Choroid plexus epithelial cell (primary cell): ENCODE measurements around the gene B4GALT6.

Source experiments
- DNase-seq: peaks from one replicate; pipeline ENCODE4 v3.0.0-alpha.2; 2010; ENCODE audit warnings: low read depth
- H3K4me3 ChIP-seq: 2 replicates; pipeline ENCODE4 v1.5.1; 2011; ENCODE audit warnings: low read depth, mild to moderate bottlenecking, control low read depth, low read length, moderate library complexity
- TF ChIP-seq, protein P1 (sequence below): conservative IDR thresholded peaks from 2 replicates; pipeline ENCODE4 v1.5.1; 2011; ENCODE audit warnings: low read depth, mild to moderate bottlenecking, control low read depth, inconsistent platforms, low read length, moderate library complexity

B4GALT6 gene

DNA sequence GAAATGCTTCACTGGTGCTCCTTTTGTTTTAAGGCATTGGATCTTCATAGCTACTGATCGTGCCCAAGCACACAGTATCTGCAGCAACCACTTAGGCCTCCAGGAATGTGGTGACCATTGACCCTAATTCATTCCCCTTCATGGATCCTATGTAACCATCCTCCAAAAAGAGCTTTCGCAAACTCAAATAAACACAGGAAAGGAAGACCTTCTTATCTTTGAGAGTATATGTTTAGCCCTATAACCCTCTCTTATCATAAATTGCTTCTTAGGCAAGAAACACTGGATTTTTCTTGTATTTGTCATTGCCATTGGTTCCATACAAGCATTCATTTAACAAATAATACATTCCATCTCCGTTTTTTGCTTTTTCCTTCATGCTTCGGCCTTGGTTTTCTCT, 96.9 kb downstream of the B4GALT6 start:
- peak; percentile 23 for DNase-seq
- no peak overlapping the region for H3K4me3 ChIP-seq
- TF ChIP-seq, protein P1, sequence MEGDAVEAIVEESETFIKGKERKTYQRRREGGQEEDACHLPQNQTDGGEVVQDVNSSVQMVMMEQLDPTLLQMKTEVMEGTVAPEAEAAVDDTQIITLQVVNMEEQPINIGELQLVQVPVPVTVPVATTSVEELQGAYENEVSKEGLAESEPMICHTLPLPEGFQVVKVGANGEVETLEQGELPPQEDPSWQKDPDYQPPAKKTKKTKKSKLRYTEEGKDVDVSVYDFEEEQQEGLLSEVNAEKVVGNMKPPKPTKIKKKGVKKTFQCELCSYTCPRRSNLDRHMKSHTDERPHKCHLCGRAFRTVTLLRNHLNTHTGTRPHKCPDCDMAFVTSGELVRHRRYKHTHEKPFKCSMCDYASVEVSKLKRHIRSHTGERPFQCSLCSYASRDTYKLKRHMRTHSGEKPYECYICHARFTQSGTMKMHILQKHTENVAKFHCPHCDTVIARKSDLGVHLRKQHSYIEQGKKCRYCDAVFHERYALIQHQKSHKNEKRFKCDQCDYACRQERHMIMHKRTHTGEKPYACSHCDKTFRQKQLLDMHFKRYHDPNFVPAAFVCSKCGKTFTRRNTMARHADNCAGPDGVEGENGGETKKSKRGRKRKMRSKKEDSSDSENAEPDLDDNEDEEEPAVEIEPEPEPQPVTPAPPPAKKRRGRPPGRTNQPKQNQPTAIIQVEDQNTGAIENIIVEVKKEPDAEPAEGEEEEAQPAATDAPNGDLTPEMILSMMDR, result no peak

DNA sequence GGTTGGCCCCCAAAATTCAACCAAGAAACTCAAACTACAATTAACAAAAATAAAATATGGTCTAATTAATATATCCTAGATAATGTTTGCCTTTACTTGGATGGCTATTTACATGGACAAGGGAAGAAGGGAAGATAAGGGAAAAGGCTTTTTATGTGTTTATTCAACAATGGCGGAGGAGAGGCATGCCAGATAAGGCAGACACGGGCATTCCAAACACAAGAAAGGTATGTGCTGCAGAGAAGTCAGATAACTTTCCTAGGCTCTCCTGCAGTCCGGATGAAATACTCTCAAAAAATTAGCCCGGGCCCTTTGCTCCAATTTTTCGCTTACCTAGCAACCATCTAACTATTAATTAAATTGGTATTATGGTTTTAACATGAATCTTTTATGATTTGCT, 97.8 kb downstream of the B4GALT6 start:
- H3K4me3 ChIP-seq, result no peak overlapping the region
- DNase-seq, result no peak
- TF ChIP-seq, protein P1, result no peak

DNA sequence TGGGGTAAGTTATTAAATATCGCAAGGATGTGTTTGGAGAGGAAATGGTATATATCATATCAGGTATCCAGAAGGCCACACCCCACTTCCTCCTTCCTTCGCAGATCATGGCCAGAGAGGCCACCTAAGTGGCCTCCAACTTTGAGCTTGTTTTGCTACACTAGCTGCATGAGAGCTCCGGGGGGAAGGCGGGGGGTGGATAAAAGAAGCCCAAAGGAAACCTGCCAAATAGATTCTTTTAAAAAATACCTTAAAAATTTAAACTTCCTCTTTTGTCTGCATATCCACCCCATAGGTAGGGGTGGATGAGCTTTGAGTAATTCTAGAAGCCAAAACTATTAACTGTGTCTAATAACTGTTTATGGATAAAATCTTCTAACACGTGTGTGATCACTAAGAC, 98.4 kb downstream of the B4GALT6 start:
- DNase-seq, result no peak
- no peak overlapping the region for H3K4me3 ChIP-seq
- TF ChIP-seq, protein P1, result no peak

DNA sequence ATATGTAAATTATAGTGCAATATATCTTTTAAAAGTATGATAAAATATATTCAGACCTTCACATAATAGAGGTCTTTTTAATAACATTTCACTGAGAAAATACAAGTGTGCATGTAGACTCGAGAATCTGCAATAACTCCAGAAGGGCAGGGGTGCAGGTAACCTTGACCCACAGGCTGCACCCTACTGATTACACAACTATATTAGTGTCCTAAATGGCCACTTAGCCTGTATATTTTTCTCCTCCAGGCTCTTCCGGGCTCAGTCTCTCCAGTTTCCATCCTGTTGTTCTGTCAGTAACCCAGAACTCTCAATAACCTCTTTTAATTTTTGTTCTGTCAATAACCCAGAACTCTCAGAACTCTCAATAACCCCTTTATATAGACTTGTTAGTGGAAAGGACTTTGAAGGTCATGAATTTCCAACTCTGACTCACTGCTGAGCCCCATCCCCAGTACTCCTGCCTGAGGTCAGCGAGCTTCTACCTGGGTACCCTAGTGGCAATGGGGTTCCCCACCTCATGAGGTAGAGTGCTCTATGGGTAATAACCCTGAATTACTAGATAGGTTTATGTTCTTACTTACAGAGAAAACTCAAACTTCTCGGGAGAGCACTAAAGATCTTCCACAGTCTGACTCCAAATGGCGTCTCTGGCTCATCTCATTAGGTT, 101.1 kb downstream of the B4GALT6 start:
- TF ChIP-seq, protein P1, result no peak
- H3K4me3 ChIP-seq, result no peak overlapping the region
- no peak for DNase-seq

DNA sequence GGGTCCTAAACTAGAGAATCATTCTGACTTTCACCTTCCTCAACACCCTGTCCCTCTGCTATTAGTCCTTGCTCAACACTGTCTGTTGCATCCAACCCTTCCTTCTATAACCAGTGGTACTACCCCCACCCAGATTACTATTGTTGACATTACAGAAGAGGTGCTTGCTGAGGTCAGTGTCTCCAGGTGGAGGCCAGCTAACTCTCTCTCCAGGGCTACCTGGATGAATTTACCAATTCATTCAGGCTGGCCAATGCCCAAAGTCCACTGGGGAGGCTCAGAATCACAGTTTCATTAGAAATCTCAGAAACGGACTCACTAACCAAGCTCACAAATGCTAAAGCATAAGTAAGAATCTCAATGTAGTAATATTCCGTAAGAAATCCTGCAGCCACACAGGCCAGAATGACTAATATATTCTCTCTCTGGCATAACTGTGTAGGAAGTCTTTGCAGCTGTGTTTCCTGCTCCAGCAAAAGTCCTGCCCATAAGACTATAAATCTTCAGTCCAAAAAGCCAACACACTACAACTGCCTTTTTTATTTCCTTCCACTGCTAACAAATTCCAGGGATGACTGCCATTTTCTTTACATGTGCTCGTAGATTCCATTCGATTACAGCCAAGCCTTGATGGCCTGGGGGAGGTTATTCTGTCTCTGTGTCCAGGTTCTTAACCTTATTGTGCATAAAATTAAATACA, 102.7 kb downstream of the B4GALT6 start:
- TF ChIP-seq, protein P1, result no peak
- H3K4me3 ChIP-seq, result no peak overlapping the region
- DNase-seq, result peak; percentile 36

DNA sequence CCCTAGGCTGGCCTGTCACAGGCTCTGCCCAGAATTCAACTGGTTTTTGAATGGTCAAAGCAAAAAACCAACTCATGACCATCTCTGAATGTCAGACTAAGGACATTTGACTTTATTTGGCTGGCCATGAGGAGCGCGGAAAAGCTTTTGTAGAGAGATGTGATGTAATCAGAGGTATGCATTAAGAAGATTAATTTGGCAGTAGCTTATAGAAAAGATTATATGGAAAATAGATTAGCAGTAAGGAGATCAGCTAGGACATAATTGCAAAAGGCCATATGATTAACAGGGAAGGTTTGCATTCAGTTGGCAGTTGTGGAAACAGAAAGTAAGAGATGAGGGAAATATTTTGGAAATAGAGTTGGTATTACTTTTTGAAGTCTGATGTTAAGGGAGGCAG, 105.0 kb downstream of the B4GALT6 start:
- H3K4me3 ChIP-seq, result no peak overlapping the region
- TF ChIP-seq, protein P1, result no peak
- no peak for DNase-seq

DNA sequence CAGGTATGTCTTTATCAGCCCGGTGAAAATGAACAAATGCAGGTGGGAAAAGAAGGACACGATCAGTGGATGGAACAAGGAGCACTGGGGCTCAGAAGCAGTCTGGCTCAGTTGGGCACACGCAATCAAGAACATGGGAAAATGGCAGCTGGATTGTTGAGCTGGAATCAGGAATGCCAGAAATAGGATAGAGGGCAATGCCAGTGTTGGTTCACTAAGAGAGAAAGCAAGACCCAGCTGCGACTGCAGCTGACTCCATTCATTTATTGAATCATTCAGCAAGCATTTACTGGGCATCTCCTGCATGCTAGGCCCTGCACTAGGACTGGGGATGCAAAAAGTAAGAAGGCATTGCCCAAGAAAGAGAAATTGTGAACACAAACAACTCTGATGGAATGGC, 106.3 kb downstream of the B4GALT6 start:
- H3K4me3 ChIP-seq, result no peak overlapping the region
- TF ChIP-seq, protein P1, result no peak
- no peak for DNase-seq
